Activated CD8-positive, alpha-beta memory T cell treated with anti-CD3 and anti-CD28 coated beads for 24 hours (primary cell): ENCODE measurements around the gene C5orf46.

Source experiments
- DNase-seq: peaks from one replicate; pipeline ENCODE4 v3.0.0-alpha.2; 2020

The C5orf46 gene

GRCh38 chr5:147857302-147858129 is 48.8 kb downstream of the C5orf46 start:
- DNase-seq, result peak; percentile 64

GRCh38 chr5:147856801-147857200 is 49.5 kb downstream of the C5orf46 start:
- no peak for DNase-seq

- no peak for DNase-seq
Measured at GRCh38 chr5:147855774-147856069, 50.6 kb downstream of the C5orf46 start.

- no peak for DNase-seq
Measured at GRCh38 chr5:147854894-147855773, 51.2 kb downstream of the C5orf46 start.

GRCh38 chr5:147854331-147854730 is 52.0 kb downstream of the C5orf46 start:
- no peak for DNase-seq

- no peak for DNase-seq
Measured at GRCh38 chr5:147853372-147853987, 52.9 kb downstream of the C5orf46 start.

- DNase-seq, result no peak
Measured at GRCh38 chr5:147852365-147852764, 54.0 kb downstream of the C5orf46 start.

- DNase-seq, result no peak
Measured at GRCh38 chr5:147851578-147851977, 54.8 kb downstream of the C5orf46 start.

GRCh38 chr5:147849226-147849625 is 57.1 kb downstream of the C5orf46 start:
- no peak for DNase-seq

GRCh38 chr5:147845618-147846017 is 60.7 kb downstream of the C5orf46 start:
- no peak for DNase-seq

- DNase-seq, result no peak
Measured at GRCh38 chr5:147844846-147845245, 61.5 kb downstream of the C5orf46 start.

GRCh38 chr5:147842869-147843268 is 63.5 kb downstream of the C5orf46 start:
- DNase-seq, result no peak
